ENCODE results near the gene MLKL. TPM values are rescaled to one million over a fixed set of nuclear protein-coding genes. Genes with fewer than 3 reads are reported as not detected.
A peak's percentile ranks its signal among the peaks of the same experiment; 100 is the strongest.

Gene MLKL
- total RNA-seq (2014; rRNA removed; shearing (Covaris generic); ENCODE audit: low replicate concordance), result 2.2 and 4.7 TPM in 2 replicates

- Histone ChIP-seq H3K4me2 (ENCODE audit: low read depth, low read length, poor library complexity, severe bottlenecking) (peak within 1 kb of the TSS; percentile 84), H3K4me3 (ENCODE audit: low read length) (peak within 1 kb of the TSS; percentile 63), H2AFZ (ENCODE audit: low read length) (peak within 1 kb of the TSS; percentile 98)
Observed at GRCh38 chr16:74700438-74701225, at the start of gene MLKL. Gene MLKL (minus strand): TSS chr16:74700862. CDS start chr16:74695757, 5,105 bp downstream.

GRCh38 chr16:74749291-74750055 is 48.8 kb upstream of the MLKL start:
- DNase-seq, result no peak
- Histone ChIP-seq H3K9me3 (ENCODE audit: low read length) (no peaks in the 10 kb centered on the region), H3K27me3 (ENCODE audit: low read length) (no peaks in the 10 kb centered on the region), H3K36me3 (ENCODE audit: insufficient read depth, low read length) (no peaks in the 10 kb centered on the region), H3K4me3 (ENCODE audit: low read length) (no peak overlapping the region), H3K9me2 (replicated peaks; ENCODE audit: insufficient read depth, low read length) (no peaks in the 10 kb centered on the region), H4K20me1 (ENCODE audit: insufficient read depth, low read depth, low read length) (no peaks in the 10 kb centered on the region), H3K4me2 (ENCODE audit: low read depth, low read length, poor library complexity, severe bottlenecking) (no peak overlapping the region), H3K4me1 (ENCODE audit: low read length) (no peaks in the 10 kb centered on the region), H3K27ac (ENCODE audit: low read length) (no peak overlapping the region), H3K79me2 (ENCODE audit: low read length) (no peaks in the 10 kb centered on the region), H2AFZ (ENCODE audit: low read length) (no peak overlapping the region), H3K9ac (ENCODE audit: low read length) (no peak overlapping the region)

More at GRCh38 chr16:74700438-74701225, at the start of gene MLKL:
- H3K36me3 ChIP-seq (ENCODE audit: insufficient read depth, low read length), result no peaks in the 10 kb centered on the region
- H4K20me1 ChIP-seq (ENCODE audit: insufficient read depth, low read depth, low read length), result no peaks in the 10 kb centered on the region
- no peaks in the 10 kb centered on the region for H3K9me3 ChIP-seq (ENCODE audit: low read length)
- H3K79me2 ChIP-seq (ENCODE audit: low read length), result no peaks in the 10 kb centered on the region
- H3K4me1 ChIP-seq (ENCODE audit: low read length), result peaks cover 51% of the 10 kb centered on the region
- peak within 1 kb of the TSS; percentile 57 for H3K9ac ChIP-seq (ENCODE audit: low read length)
- DNase-seq, result peak; percentile 72
- peaks cover 2% of the 10 kb centered on the region; the same call in 1 of the 2 replicates for H3K27me3 ChIP-seq (ENCODE audit: low read length)
- H3K9me2 ChIP-seq (replicated peaks; ENCODE audit: insufficient read depth, low read length), result no peaks in the 10 kb centered on the region
- no peak within 1 kb of the TSS for H3K27ac ChIP-seq (ENCODE audit: low read length)

- Histone ChIP-seq H3K79me2 (ENCODE audit: low read length) (no peaks in the 10 kb centered on the region), H2AFZ (ENCODE audit: low read length) (no peak overlapping the region), H3K4me3 (ENCODE audit: low read length) (no peak overlapping the region), H3K36me3 (ENCODE audit: insufficient read depth, low read length) (no peaks in the 10 kb centered on the region), H3K27ac (ENCODE audit: low read length) (no peak overlapping the region), H3K9me2 (replicated peaks; ENCODE audit: insufficient read depth, low read length) (no peaks in the 10 kb centered on the region), H3K4me1 (ENCODE audit: low read length) (no peaks in the 10 kb centered on the region), H4K20me1 (ENCODE audit: insufficient read depth, low read depth, low read length) (no peaks in the 10 kb centered on the region), H3K27me3 (ENCODE audit: low read length) (no peaks in the 10 kb centered on the region), H3K4me2 (ENCODE audit: low read depth, low read length, poor library complexity, severe bottlenecking) (no peak overlapping the region), H3K9me3 (ENCODE audit: low read length) (no peaks in the 10 kb centered on the region), H3K9ac (ENCODE audit: low read length) (no peak overlapping the region)
- DNase-seq, result no peak
Observed at GRCh38 chr16:74748616-74749026, 48.0 kb upstream of the MLKL start.

GRCh38 chr16:74747716-74748615 is 47.3 kb upstream of the MLKL start:
- Histone ChIP-seq H3K4me3 (ENCODE audit: low read length) (no peak overlapping the region), H3K27me3 (ENCODE audit: low read length) (no peaks in the 10 kb centered on the region), H3K4me1 (ENCODE audit: low read length) (no peaks in the 10 kb centered on the region), H3K9me2 (replicated peaks; ENCODE audit: insufficient read depth, low read length) (no peaks in the 10 kb centered on the region), H3K9ac (ENCODE audit: low read length) (no peak overlapping the region), H3K36me3 (ENCODE audit: insufficient read depth, low read length) (no peaks in the 10 kb centered on the region), H3K79me2 (ENCODE audit: low read length) (no peaks in the 10 kb centered on the region), H2AFZ (ENCODE audit: low read length) (no peak overlapping the region), H3K4me2 (ENCODE audit: low read depth, low read length, poor library complexity, severe bottlenecking) (no peak overlapping the region), H3K27ac (ENCODE audit: low read length) (no peak overlapping the region), H3K9me3 (ENCODE audit: low read length) (no peaks in the 10 kb centered on the region), H4K20me1 (ENCODE audit: insufficient read depth, low read depth, low read length) (no peaks in the 10 kb centered on the region)
- DNase-seq, result no peak

- no peak overlapping the region for H3K4me2 ChIP-seq (ENCODE audit: low read depth, low read length, poor library complexity, severe bottlenecking)
Observed at GRCh38 chr16:74745926-74746325, 45.3 kb upstream of the MLKL start.

GRCh38 chr16:74745109-74745615 is 44.5 kb upstream of the MLKL start:
- Histone ChIP-seq H4K20me1 (ENCODE audit: insufficient read depth, low read depth, low read length) (no peaks in the 10 kb centered on the region), H3K9me2 (replicated peaks; ENCODE audit: insufficient read depth, low read length) (no peaks in the 10 kb centered on the region), H3K27me3 (ENCODE audit: low read length) (no peaks in the 10 kb centered on the region), H3K4me2 (ENCODE audit: low read depth, low read length, poor library complexity, severe bottlenecking) (no peak overlapping the region), H3K27ac (ENCODE audit: low read length) (no peak overlapping the region), H3K4me3 (ENCODE audit: low read length) (no peak overlapping the region), H3K36me3 (ENCODE audit: insufficient read depth, low read length) (no peaks in the 10 kb centered on the region), H2AFZ (ENCODE audit: low read length) (no peak overlapping the region), H3K9ac (ENCODE audit: low read length) (no peak overlapping the region), H3K9me3 (ENCODE audit: low read length) (no peaks in the 10 kb centered on the region), H3K79me2 (ENCODE audit: low read length) (no peaks in the 10 kb centered on the region), H3K4me1 (ENCODE audit: low read length) (no peaks in the 10 kb centered on the region)
- no peak for DNase-seq

More at GRCh38 chr16:74745926-74746325, 45.3 kb upstream of the MLKL start:
- Histone ChIP-seq H3K9ac (ENCODE audit: low read length) (no peak overlapping the region), H3K36me3 (ENCODE audit: insufficient read depth, low read length) (no peaks in the 10 kb centered on the region), H4K20me1 (ENCODE audit: insufficient read depth, low read depth, low read length) (no peaks in the 10 kb centered on the region), H3K4me3 (ENCODE audit: low read length) (no peak overlapping the region), H3K79me2 (ENCODE audit: low read length) (no peaks in the 10 kb centered on the region), H3K27ac (ENCODE audit: low read length) (no peak overlapping the region), H3K27me3 (ENCODE audit: low read length) (no peaks in the 10 kb centered on the region), H3K9me3 (ENCODE audit: low read length) (no peaks in the 10 kb centered on the region), H3K9me2 (replicated peaks; ENCODE audit: insufficient read depth, low read length) (no peaks in the 10 kb centered on the region), H3K4me1 (ENCODE audit: low read length) (no peaks in the 10 kb centered on the region), H2AFZ (ENCODE audit: low read length) (no peak overlapping the region)
- DNase-seq, result no peak

- Histone ChIP-seq H3K9ac (ENCODE audit: low read length) (no peak overlapping the region), H3K79me2 (ENCODE audit: low read length) (no peaks in the 10 kb centered on the region), H3K4me2 (ENCODE audit: low read depth, low read length, poor library complexity, severe bottlenecking) (no peak overlapping the region), H3K4me1 (ENCODE audit: low read length) (no peaks in the 10 kb centered on the region), H3K4me3 (ENCODE audit: low read length) (no peak overlapping the region), H4K20me1 (ENCODE audit: insufficient read depth, low read depth, low read length) (no peaks in the 10 kb centered on the region), H3K36me3 (ENCODE audit: insufficient read depth, low read length) (no peaks in the 10 kb centered on the region), H3K27ac (ENCODE audit: low read length) (no peak overlapping the region), H2AFZ (ENCODE audit: low read length) (no peak overlapping the region), H3K9me2 (replicated peaks; ENCODE audit: insufficient read depth, low read length) (no peaks in the 10 kb centered on the region), H3K27me3 (ENCODE audit: low read length) (no peaks in the 10 kb centered on the region), H3K9me3 (ENCODE audit: low read length) (no peaks in the 10 kb centered on the region)
- no peak for DNase-seq
Observed at GRCh38 chr16:74744566-74744965, 43.9 kb upstream of the MLKL start.
